ENCODE measurements around the gene YRDC.
A peak's percentile ranks its signal among the peaks of the same experiment; 100 is the strongest.

Gene YRDC

DNA sequence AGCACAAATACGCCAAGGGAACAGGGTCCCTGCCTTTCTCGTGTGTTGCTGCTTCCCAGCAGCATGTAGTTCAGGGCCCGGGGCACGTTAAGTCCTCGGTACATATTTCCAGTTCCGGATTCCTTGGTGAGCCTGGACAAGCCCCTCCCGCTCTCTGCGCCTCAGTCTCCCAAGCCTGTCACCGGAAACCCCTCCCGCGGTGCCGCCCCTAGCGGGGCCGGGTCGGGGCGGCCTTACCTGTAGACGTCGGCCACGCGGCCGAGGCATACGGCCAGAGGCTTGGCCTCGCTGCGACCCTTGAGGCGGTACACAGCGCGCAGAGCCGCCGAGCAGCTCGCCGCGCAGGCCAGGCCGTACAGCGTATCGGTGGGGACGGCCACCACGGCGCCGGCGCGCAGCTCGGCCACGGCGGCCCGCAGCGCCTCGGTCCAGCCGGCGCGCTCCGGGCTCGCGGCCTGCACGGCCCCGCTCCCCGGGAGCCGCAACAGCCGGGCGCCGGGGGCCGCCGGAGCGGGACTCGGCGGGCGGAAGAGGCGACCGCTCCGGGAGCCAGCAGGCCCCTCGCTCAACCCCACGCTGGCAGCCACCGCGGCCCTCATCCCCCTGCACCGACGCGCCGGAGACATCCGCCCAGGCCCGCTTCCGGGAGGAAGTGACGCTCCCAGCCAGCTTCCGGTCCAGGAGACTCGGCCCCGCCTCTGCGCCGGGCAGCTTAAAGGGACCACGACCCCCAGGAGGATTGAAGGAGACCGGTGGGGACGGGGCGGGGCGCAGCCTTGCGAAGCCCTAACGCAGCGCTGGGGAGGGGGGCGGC is at the start of gene YRDC, which contains the start of gene C1orf122:
YRDC (minus strand) TSS at position 654 of the 814 bp plus-strand sequence; CDS start at position 626, 28 bp downstream.
C1orf122 (plus strand) TSS at position 236 of the 814 bp plus-strand sequence. CDS start 615 bp downstream, outside the sequence.
- peak; percentile 68 for FAIRE-seq
- DNase-seq (ENCODE audit: low spot score) = peak; percentile 98

DNA sequence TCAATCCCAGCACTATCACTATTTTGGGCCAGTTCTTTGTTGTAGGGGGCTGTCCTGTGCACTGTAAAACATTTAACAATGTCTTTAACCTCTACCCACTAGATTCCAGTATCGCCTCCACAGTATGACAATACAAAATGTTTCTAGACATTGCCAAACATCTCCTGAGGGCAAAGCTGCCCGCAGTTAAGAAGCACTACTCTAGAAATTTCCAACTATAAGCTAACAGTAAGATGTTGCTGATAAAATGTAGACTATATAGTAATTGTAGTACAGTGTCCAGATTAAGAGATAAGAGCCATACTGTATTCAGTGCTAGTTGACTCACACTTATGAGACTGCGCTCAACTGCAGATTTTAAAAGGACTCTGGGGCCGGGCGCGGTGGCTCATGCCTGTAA is 46.4 kb upstream of the YRDC start:
- no peak for FAIRE-seq
- no peak for DNase-seq (ENCODE audit: low spot score)

- FAIRE-seq (no peak), DNase-seq (ENCODE audit: low spot score) (no peak)
Observed at GRCh38 chr1:37853157-37853556, 45.1 kb upstream of the YRDC start.

- FAIRE-seq (no peak), DNase-seq (ENCODE audit: low spot score) (no peak)
Observed at GRCh38 chr1:37851782-37852210, 43.8 kb upstream of the YRDC start.

GRCh38 chr1:37851262-37851661 is 43.3 kb upstream of the YRDC start:
- FAIRE-seq (no peak), DNase-seq (ENCODE audit: low spot score) (no peak)

GRCh38 chr1:37850352-37850955 is 42.4 kb upstream of the YRDC start:
- no peak for FAIRE-seq

DNA sequence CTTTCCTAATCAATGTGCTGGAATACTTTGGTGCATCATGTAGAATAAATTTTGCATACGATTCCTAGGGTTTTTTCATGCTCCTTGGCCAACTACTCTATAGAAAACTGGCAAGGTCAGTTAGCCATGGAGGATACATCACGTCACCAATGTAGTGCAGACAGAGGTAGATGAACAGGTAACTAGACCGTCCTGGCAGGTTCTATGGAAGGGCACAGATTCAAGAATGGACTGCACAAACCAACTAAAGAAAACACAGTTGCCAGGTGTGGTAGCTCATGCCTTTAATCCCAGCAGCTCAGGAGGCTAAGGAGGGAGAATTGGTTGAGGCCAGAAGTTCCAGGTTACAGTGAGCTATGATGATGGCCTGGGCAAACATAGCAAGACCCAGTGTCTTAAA is 41.5 kb upstream of the YRDC start:
- FAIRE-seq (no peak), DNase-seq (ENCODE audit: low spot score) (no peak)

More at GRCh38 chr1:37850352-37850955, 42.4 kb upstream of the YRDC start:
- no peak for DNase-seq (ENCODE audit: low spot score)

- DNase-seq (ENCODE audit: low spot score) = no peak
- FAIRE-seq = no peak
Observed at GRCh38 chr1:37846647-37847339, 38.8 kb upstream of the YRDC start.

GRCh38 chr1:37845786-37846185 is 37.8 kb upstream of the YRDC start:
- no peak for FAIRE-seq
- no peak for DNase-seq (ENCODE audit: low spot score)

GRCh38 chr1:37845049-37845646 is 37.1 kb upstream of the YRDC start:
- DNase-seq (ENCODE audit: low spot score) (no peak), FAIRE-seq (no peak)

- no peak for DNase-seq (ENCODE audit: low spot score)
- FAIRE-seq = no peak
Observed at GRCh38 chr1:37844536-37844935, 36.5 kb upstream of the YRDC start.

GRCh38 chr1:37841652-37842051 is 33.6 kb upstream of the YRDC start:
- no peak for FAIRE-seq
- no peak for DNase-seq (ENCODE audit: low spot score)

- DNase-seq (ENCODE audit: low spot score) (no peak), FAIRE-seq (no peak)
Observed at GRCh38 chr1:37840711-37841110, 32.7 kb upstream of the YRDC start.

DNA sequence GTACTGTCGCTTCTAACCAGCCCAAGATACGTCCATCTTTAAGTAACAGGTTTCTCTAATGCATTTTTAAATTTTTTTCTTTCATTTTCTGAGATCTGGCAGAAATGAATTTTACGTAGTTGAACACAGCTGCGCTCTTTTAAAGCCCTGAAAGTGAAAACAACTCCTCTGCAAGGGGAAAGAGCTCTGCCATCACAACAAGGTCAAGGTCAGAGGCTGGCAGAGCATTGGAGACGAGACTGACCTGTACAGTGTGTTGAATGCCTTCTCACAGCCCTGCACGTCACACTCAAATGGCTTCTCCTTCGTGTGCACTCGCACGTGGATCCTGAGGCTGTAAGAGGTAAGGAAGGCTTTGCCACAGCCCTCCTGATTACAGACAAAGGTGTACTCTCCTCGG is 31.7 kb upstream of the YRDC start:
- no peak for FAIRE-seq

DNA sequence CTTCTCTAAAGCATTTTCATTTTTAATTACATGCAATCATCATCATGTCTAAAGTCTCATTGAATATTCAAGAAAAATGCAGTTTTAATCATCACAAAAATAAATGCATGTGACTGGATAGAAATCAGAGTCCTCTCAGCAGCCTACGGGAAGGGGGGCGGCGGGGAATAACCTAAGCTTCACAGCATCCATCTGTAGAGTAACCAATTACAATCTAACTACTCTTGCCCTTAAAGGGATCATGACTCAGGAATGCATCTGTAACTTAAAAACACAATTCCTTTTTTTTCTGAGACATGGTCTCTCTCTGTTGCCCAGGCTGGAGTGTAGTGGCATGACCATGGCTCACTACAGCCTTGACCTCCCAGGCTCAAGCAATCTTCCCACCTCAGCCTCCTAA is 28.8 kb upstream of the YRDC start:
- FAIRE-seq = no peak
- DNase-seq (ENCODE audit: low spot score) = no peak

More for the DNA sequence above, 31.7 kb upstream of the YRDC start:
- DNase-seq (ENCODE audit: low spot score) = no peak

GRCh38 chr1:37831809-37832208 is 23.8 kb upstream of the YRDC start:
- no peak for DNase-seq (ENCODE audit: low spot score)
- FAIRE-seq = no peak

DNA sequence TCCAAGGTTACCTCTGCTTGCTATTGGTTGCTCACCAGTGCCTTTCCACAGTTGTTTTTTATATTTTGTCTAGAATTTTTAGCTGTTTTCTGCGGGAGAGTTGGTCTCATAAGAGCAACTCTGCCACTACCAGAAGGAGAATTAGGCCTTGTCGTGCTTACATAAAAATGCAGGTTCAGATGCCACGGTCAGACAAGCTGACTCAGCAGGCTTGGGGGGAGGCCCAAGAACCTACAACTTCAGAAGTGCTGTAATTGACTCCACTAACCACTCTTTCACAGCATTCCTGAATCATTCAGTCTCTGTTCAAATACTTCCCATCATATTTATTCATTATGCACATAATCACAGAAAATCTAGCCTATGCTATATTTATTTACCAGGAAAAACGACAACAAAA is 23.1 kb upstream of the YRDC start:
- no peak for FAIRE-seq

GRCh38 chr1:37828410-37829074 is 20.5 kb upstream of the YRDC start:
- FAIRE-seq (no peak), DNase-seq (ENCODE audit: low spot score) (no peak)

More for the DNA sequence above, 23.1 kb upstream of the YRDC start:
- DNase-seq (ENCODE audit: low spot score) = no peak

DNA sequence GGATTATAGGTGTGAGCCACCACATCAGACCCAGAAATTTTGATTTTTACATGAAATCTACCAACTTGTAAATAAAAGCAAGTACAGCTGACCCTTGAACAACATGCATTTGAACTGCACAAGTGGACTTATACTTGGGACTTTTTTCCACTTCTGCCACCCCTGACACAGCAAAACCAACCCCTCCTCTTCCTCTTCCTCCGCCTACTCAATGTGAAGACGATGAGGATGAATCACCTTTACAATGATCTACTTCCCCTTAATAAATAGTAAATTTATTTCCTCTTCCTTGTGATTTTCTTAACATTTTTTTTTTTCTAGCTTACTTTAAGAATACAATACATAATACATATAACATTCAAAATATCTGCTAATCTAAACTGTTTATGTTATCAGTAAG is 17.5 kb upstream of the YRDC start:
- DNase-seq (ENCODE audit: low spot score) = no peak
- no peak for FAIRE-seq

DNA sequence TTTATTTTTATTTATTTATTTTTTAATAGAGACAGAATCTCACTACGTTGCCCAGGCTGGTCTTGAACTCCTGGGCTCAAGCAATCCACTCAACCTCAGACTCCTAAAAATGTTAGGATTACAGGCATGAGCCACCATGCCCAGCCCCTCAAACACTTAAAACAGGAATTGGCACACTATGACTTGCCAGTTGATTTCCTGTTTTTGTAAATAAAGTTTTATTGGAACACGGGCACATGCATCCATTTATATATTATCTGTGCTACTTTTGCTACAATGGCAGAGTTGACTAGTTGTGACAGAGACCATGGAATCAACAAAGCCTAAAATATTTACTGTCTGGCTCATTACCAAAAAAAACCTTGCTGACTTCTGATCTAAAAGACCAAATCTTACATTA is 16.0 kb upstream of the YRDC start:
- DNase-seq (ENCODE audit: low spot score) (no peak), FAIRE-seq (no peak)
